Spleen (tissue), 7 donors: ENCODE results near the gene NAGPA.

ENCODE experiments used
- POLR2A ChIP-seq, 3 donors: fragments of 450-650 bp; IDR thresholded peaks; one replicate each; pipeline ENCODE4 v1.5.1; 2017; ENCODE audit warnings: antibody characterized with exemption in 3 of 3, mild to moderate bottlenecking in 1 of 3
- POLR2AphosphoS5 ChIP-seq, 3 donors: sonication (generic); formaldehyde crosslinking; IDR thresholded peaks; one replicate each; pipeline ENCODE4 v1.5.1; 2017; ENCODE audit warnings: antibody characterized with exemption in 3 of 3
- TF ChIP-seq, protein P1 (sequence below), 11 experiments: fragments of 200-600 bp in 7 of 11; fragments of 450-650 bp in 4 of 11; sonication (generic) in 4 of 11; IDR thresholded peaks in 8 of 11; conservative IDR thresholded peaks in 3 of 11; 1 replicate in 7 of 11; 2 replicates in 4 of 11; pipeline versions ENCODE4 v1.4.0 to v1.8.0; 2016 to 2021; ENCODE audit warnings: antibody characterized with exemption in 11 of 11, inconsistent platforms in 4 of 11, mild to moderate bottlenecking in 1 of 11
- donor health status: DM: no; HTN: no; CAD: no; lungs with moderate emphysema.
- donor health status: DM: no; HTN: no; CAD: no.
- donor health status: DM: no; HTN: no; CAD: no.

DNA sequence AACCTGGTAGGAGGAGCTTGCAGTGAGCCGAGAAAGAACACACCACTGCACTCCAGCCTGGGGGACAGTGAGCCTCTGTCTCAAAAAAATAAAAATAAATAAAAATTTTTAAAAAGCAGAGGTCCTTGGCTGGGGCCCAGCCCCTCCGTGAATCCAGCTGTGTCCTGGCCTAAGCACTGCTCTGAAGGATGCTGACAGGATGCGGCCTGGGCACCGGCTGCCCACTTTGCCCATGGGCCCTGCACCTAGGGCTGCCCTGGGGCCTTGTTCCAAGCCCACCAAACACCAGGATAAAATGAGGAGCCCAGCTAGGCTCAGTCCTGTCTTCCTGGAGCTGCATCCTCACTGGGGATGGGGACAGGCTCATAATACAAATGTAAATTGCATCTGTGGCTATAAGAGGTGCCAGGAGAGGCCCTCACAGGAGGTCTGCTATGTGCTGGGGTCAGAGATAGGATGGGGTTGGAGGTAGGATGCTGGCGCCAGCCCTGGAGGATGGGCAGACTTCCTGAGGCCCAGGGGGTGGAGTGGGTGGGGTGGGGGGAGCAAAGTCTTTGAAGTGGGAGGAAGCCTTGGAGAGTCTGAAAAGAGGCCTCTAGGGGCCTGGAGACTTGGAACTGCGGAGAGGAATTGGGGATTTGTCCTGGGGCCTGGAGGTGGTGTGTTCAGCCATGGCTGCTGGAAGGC, 25.8 kb upstream of the NAGPA start:
- TF ChIP-seq, protein P1, sequence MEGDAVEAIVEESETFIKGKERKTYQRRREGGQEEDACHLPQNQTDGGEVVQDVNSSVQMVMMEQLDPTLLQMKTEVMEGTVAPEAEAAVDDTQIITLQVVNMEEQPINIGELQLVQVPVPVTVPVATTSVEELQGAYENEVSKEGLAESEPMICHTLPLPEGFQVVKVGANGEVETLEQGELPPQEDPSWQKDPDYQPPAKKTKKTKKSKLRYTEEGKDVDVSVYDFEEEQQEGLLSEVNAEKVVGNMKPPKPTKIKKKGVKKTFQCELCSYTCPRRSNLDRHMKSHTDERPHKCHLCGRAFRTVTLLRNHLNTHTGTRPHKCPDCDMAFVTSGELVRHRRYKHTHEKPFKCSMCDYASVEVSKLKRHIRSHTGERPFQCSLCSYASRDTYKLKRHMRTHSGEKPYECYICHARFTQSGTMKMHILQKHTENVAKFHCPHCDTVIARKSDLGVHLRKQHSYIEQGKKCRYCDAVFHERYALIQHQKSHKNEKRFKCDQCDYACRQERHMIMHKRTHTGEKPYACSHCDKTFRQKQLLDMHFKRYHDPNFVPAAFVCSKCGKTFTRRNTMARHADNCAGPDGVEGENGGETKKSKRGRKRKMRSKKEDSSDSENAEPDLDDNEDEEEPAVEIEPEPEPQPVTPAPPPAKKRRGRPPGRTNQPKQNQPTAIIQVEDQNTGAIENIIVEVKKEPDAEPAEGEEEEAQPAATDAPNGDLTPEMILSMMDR (IDR thresholded peaks at IDR 0.05 in 8 of 11, conservative IDR thresholded peaks at IDR 0.05 in 3 of 11): no peak
- no peak for TF ChIP-seq POLR2AphosphoS5 (IDR thresholded peaks at IDR 0.05)
- TF ChIP-seq POLR2A (IDR thresholded peaks at IDR 0.05): no peak
